ENCODE data around the gene QSER1. TPM values are rescaled to one million over a fixed set of nuclear protein-coding genes. Genes with fewer than 3 reads are reported as not detected.

QSER1 gene
- total and polyA plus RNA-seq, 4 donors = 2.4 to 12.6 (median 7.1) TPM

DNA sequence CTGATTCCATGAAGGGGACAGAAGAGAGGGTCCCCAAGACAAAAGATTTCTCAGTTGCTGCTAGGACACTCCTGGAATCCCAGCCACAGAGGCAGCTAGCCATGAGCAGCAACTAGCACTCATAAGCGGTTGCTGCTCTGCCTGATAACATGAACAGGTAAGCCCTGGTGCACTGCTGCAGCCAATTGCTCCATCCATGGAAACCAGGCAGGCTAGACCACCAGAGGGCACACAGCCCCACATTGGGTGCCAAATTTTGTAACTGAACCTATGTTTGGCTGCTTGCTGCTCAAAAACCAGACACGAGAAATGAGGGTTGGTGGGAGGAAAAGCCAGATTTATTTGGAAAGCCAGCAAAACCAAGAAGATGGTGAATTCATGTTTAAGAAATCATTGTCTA is 21.9 kb upstream of the QSER1 start:
- Histone ChIP-seq H3K36me3 (ENCODE audit: control insufficient read depth in 4 of 4, insufficient read depth in 3 of 4, low read depth in 1 of 4, low read length in 3 of 4) (no peaks in the 10 kb centered on the region), H3K9ac (ENCODE audit: low read depth in 1 of 2, low read length in 2 of 2) (no peak overlapping the region), H3K27ac (ENCODE audit: low read depth in 1 of 2, low read length in 2 of 2) (no peak overlapping the region), H3K4me3 (ENCODE audit: low read depth in 1 of 3, low read length in 3 of 3) (no peak overlapping the region), H3K27me3 (ENCODE audit: control insufficient read depth in 4 of 4, insufficient read depth in 4 of 4, low read length in 3 of 4) (no peaks in the 10 kb centered on the region), H3K4me1 (ENCODE audit: control insufficient read depth in 4 of 4, insufficient read depth in 4 of 4, low read length in 3 of 4) (no peaks in the 10 kb centered on the region), H3K9me3 (ENCODE audit: control insufficient read depth in 4 of 4, low read length in 3 of 4) (no peaks in the 10 kb centered on the region)
- no peak for DNase-seq (ENCODE audit: low spot score)
- no peak for TF ChIP-seq HNF4A (conservative IDR thresholded peaks at IDR 0.05)
- TF ChIP-seq, protein P1, sequence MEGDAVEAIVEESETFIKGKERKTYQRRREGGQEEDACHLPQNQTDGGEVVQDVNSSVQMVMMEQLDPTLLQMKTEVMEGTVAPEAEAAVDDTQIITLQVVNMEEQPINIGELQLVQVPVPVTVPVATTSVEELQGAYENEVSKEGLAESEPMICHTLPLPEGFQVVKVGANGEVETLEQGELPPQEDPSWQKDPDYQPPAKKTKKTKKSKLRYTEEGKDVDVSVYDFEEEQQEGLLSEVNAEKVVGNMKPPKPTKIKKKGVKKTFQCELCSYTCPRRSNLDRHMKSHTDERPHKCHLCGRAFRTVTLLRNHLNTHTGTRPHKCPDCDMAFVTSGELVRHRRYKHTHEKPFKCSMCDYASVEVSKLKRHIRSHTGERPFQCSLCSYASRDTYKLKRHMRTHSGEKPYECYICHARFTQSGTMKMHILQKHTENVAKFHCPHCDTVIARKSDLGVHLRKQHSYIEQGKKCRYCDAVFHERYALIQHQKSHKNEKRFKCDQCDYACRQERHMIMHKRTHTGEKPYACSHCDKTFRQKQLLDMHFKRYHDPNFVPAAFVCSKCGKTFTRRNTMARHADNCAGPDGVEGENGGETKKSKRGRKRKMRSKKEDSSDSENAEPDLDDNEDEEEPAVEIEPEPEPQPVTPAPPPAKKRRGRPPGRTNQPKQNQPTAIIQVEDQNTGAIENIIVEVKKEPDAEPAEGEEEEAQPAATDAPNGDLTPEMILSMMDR (IDR thresholded peaks at IDR 0.05; ENCODE audit: low read depth, low read length, missing input control) = peak; percentile 30
- TF ChIP-seq TAF1 (conservative IDR thresholded peaks at IDR 0.05) = no peak
- peak; percentile 58 to 73 for TF ChIP-seq RAD21 (IDR thresholded peaks at IDR 0.05)
- whole genome bisulfite sequencing = 60% methylated on average over 2 of the region's 2 CpGs

DNA sequence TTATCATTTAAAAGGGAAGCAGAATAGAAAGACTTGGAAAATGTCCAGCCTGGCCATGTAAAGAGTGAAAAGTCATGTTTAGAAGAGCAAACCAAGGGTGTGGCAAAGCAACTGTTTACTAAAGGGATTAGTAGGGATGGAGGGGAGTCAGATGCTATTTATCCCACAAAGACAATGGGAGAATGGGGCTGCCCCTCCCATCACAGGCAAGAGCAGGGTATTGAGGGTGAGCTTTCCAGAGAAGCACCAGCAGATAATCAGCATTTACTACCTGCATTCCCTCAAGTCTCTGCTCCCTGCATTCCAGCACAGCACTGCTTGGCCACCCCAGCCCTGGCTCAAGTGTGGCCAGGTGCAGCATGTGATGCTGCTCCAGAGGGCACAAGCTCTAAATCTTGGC is 18.5 kb upstream of the QSER1 start:
- Histone ChIP-seq H3K4me3 (ENCODE audit: low read depth in 1 of 3, low read length in 3 of 3) (no peak overlapping the region), H3K36me3 (ENCODE audit: control insufficient read depth in 4 of 4, insufficient read depth in 3 of 4, low read depth in 1 of 4, low read length in 3 of 4) (no peaks in the 10 kb centered on the region), H3K27me3 (ENCODE audit: control insufficient read depth in 4 of 4, insufficient read depth in 4 of 4, low read length in 3 of 4) (no peaks in the 10 kb centered on the region), H3K27ac (ENCODE audit: low read depth in 1 of 2, low read length in 2 of 2) (no peak overlapping the region), H3K4me1 (ENCODE audit: control insufficient read depth in 4 of 4, insufficient read depth in 4 of 4, low read length in 3 of 4) (no peaks in the 10 kb centered on the region), H3K9me3 (ENCODE audit: control insufficient read depth in 4 of 4, low read length in 3 of 4) (no peaks in the 10 kb centered on the region), H3K9ac (ENCODE audit: low read depth in 1 of 2, low read length in 2 of 2) (no peak overlapping the region)
- no peak for DNase-seq (ENCODE audit: low spot score)
- no peak for TF ChIP-seq GABPA (IDR thresholded peaks at IDR 0.05 in 1 of 2, conservative IDR thresholded peaks at IDR 0.05 in 1 of 2)
- no peak for TF ChIP-seq EGR1 (IDR thresholded peaks at IDR 0.05; ENCODE audit: low read depth in 2 of 2)
- TF ChIP-seq HNF4G (IDR thresholded peaks at IDR 0.05) = no peak
- TF ChIP-seq FOXA1 (IDR thresholded peaks at IDR 0.05) = no peak
- TF ChIP-seq RXRA (IDR thresholded peaks at IDR 0.05) = no peak
- TF ChIP-seq JUND (IDR thresholded peaks at IDR 0.05) = no peak
- no peak for TF ChIP-seq NR2F2 (IDR thresholded peaks at IDR 0.05)
- no peak for TF ChIP-seq TAF1 (conservative IDR thresholded peaks at IDR 0.05)
- TF ChIP-seq, protein P2, sequence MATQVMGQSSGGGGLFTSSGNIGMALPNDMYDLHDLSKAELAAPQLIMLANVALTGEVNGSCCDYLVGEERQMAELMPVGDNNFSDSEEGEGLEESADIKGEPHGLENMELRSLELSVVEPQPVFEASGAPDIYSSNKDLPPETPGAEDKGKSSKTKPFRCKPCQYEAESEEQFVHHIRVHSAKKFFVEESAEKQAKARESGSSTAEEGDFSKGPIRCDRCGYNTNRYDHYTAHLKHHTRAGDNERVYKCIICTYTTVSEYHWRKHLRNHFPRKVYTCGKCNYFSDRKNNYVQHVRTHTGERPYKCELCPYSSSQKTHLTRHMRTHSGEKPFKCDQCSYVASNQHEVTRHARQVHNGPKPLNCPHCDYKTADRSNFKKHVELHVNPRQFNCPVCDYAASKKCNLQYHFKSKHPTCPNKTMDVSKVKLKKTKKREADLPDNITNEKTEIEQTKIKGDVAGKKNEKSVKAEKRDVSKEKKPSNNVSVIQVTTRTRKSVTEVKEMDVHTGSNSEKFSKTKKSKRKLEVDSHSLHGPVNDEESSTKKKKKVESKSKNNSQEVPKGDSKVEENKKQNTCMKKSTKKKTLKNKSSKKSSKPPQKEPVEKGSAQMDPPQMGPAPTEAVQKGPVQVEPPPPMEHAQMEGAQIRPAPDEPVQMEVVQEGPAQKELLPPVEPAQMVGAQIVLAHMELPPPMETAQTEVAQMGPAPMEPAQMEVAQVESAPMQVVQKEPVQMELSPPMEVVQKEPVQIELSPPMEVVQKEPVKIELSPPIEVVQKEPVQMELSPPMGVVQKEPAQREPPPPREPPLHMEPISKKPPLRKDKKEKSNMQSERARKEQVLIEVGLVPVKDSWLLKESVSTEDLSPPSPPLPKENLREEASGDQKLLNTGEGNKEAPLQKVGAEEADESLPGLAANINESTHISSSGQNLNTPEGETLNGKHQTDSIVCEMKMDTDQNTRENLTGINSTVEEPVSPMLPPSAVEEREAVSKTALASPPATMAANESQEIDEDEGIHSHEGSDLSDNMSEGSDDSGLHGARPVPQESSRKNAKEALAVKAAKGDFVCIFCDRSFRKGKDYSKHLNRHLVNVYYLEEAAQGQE (IDR thresholded peaks at IDR 0.05) = no peak
- TF ChIP-seq, protein P3, sequence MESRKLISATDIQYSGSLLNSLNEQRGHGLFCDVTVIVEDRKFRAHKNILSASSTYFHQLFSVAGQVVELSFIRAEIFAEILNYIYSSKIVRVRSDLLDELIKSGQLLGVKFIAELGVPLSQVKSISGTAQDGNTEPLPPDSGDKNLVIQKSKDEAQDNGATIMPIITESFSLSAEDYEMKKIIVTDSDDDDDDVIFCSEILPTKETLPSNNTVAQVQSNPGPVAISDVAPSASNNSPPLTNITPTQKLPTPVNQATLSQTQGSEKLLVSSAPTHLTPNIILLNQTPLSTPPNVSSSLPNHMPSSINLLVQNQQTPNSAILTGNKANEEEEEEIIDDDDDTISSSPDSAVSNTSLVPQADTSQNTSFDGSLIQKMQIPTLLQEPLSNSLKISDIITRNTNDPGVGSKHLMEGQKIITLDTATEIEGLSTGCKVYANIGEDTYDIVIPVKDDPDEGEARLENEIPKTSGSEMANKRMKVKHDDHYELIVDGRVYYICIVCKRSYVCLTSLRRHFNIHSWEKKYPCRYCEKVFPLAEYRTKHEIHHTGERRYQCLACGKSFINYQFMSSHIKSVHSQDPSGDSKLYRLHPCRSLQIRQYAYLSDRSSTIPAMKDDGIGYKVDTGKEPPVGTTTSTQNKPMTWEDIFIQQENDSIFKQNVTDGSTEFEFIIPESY (IDR thresholded peaks at IDR 0.05) = no peak
- no peak for TF ChIP-seq FOXA2 (IDR thresholded peaks at IDR 0.05)
- TF ChIP-seq, protein P1 (IDR thresholded peaks at IDR 0.05; ENCODE audit: low read depth, low read length, missing input control) = no peak
- TF ChIP-seq, protein P4, sequence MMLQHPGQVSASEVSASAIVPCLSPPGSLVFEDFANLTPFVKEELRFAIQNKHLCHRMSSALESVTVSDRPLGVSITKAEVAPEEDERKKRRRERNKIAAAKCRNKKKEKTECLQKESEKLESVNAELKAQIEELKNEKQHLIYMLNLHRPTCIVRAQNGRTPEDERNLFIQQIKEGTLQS (IDR thresholded peaks at IDR 0.05) = no peak
- no peak for TF ChIP-seq YY1 (IDR thresholded peaks at IDR 0.05)
- no peak for TF ChIP-seq HNF4A (conservative IDR thresholded peaks at IDR 0.05)
- TF ChIP-seq RAD21 (IDR thresholded peaks at IDR 0.05) = no peak
- TF ChIP-seq SP1 (IDR thresholded peaks at IDR 0.05) = no peak
- TF ChIP-seq, protein P5, sequence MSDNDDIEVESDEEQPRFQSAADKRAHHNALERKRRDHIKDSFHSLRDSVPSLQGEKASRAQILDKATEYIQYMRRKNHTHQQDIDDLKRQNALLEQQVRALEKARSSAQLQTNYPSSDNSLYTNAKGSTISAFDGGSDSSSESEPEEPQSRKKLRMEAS (IDR thresholded peaks at IDR 0.05) = no peak

Measured in liver (tissue), 9 donors.